ENCODE data around the gene COPB2.
A peak's percentile ranks its signal among the peaks of the same experiment; 100 is the strongest.
"Not testable (repeated sequence)": the region's sequence is repeated elsewhere in the genome, so short reads cannot be mapped to it uniquely, and the experiment has no call there.

COPB2 gene

GRCh38 chr3:139377378-139377777, 12.1 kb downstream of the COPB2 start:
- no peak for DNase-seq

GRCh38 chr3:139374099-139374498, 15.3 kb downstream of the COPB2 start:
- no peak for DNase-seq

- DNase-seq: no peak
Measured at GRCh38 chr3:139364549-139364948, 24.9 kb downstream of the COPB2 start.

- no peak for DNase-seq
Measured at GRCh38 chr3:139361276-139361675, 28.2 kb downstream of the COPB2 start.

GRCh38 chr3:139358841-139359562, 30.4 kb downstream of the COPB2 start:
- DNase-seq: peak; percentile 63

- no peak for DNase-seq
Measured at GRCh38 chr3:139357899-139358298, 31.5 kb downstream of the COPB2 start.

- no peak for DNase-seq
Measured at GRCh38 chr3:139355891-139356290, 33.6 kb downstream of the COPB2 start.

GRCh38 chr3:139355476-139355875, 34.0 kb downstream of the COPB2 start:
- no peak for DNase-seq

GRCh38 chr3:139354661-139355060, 34.8 kb downstream of the COPB2 start:
- no peak for DNase-seq

GRCh38 chr3:139353920-139354556, 35.4 kb downstream of the COPB2 start:
- DNase-seq: no peak

GRCh38 chr3:139346771-139347170, 42.7 kb downstream of the COPB2 start:
- no peak for DNase-seq

- DNase-seq: peak; percentile 72
Measured at GRCh38 chr3:139343895-139344856, 45.3 kb downstream of the COPB2 start, which contains the start of gene MRPS22. TSS of gene MRPS22 (plus strand) at chr3:139344020. CDS start at chr3:139344027, 7 bp downstream.

GRCh38 chr3:139342054-139342453, 47.4 kb downstream of the COPB2 start:
- no peak for DNase-seq

- DNase-seq: no peak
Measured at GRCh38 chr3:139340784-139341183, 48.7 kb downstream of the COPB2 start.

- DNase-seq: no peak
Measured at GRCh38 chr3:139339219-139339906, 50.1 kb downstream of the COPB2 start.

- no peak for DNase-seq
Measured at GRCh38 chr3:139338405-139338804, 51.0 kb downstream of the COPB2 start.

- not testable (repeated sequence) for DNase-seq
Measured at GRCh38 chr3:139334675-139335074, 54.8 kb downstream of the COPB2 start.

GRCh38 chr3:139332092-139332491, 57.4 kb downstream of the COPB2 start:
- DNase-seq: no peak

- peak; percentile 86 for DNase-seq
Measured at GRCh38 chr3:139329364-139329850, 60.0 kb downstream of the COPB2 start.

GRCh38 chr3:139328356-139328755, 61.1 kb downstream of the COPB2 start:
- no peak for DNase-seq

GRCh38 chr3:139327861-139328260, 61.6 kb downstream of the COPB2 start:
- DNase-seq: no peak

GRCh38 chr3:139327231-139327630, 62.2 kb downstream of the COPB2 start:
- no peak for DNase-seq

GRCh38 chr3:139326707-139327106, 62.7 kb downstream of the COPB2 start:
- DNase-seq: no peak
